Measurements from ENCODE around the gene ZRANB2.

The ZRANB2 gene

DNA sequence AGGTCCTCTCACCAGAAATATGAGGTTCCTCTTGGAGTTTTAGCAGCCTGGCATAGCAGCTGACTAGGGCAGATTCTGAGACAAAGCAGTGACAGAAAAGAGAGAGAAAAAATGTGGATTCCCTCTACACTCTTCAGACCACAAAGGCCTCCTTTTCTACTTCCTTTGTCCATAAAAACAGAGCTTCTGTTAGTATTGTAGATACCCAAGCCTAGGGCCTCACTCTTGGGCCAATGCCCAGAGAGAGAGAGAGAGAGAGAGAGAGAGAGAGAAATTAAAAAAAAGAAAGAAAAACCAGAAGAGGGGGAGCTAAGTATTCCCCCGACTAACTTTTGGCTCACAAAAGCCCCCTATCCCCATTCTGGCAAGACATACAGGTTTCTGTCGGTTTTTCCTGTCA lies 2.4 kb upstream of the ZRANB2 start:
- H3K4me3 ChIP-seq (ENCODE audit: low read depth, low read length), result no peak overlapping the region
- TF ChIP-seq, protein P1, sequence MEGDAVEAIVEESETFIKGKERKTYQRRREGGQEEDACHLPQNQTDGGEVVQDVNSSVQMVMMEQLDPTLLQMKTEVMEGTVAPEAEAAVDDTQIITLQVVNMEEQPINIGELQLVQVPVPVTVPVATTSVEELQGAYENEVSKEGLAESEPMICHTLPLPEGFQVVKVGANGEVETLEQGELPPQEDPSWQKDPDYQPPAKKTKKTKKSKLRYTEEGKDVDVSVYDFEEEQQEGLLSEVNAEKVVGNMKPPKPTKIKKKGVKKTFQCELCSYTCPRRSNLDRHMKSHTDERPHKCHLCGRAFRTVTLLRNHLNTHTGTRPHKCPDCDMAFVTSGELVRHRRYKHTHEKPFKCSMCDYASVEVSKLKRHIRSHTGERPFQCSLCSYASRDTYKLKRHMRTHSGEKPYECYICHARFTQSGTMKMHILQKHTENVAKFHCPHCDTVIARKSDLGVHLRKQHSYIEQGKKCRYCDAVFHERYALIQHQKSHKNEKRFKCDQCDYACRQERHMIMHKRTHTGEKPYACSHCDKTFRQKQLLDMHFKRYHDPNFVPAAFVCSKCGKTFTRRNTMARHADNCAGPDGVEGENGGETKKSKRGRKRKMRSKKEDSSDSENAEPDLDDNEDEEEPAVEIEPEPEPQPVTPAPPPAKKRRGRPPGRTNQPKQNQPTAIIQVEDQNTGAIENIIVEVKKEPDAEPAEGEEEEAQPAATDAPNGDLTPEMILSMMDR (IDR thresholded peaks at IDR 0.05; ENCODE audit: low read depth, low read length), result no peak
- TF ChIP-seq POLR2A (IDR thresholded peaks at IDR 0.05; ENCODE audit: extremely low read depth, insufficient read length) (no peak), MYC (IDR thresholded peaks at IDR 0.05; ENCODE audit: low read depth, low read length) (no peak)
- TF ChIP-seq, protein P2, sequence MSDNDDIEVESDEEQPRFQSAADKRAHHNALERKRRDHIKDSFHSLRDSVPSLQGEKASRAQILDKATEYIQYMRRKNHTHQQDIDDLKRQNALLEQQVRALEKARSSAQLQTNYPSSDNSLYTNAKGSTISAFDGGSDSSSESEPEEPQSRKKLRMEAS (IDR thresholded peaks at IDR 0.05; ENCODE audit: low read depth, low read length), result no peak
- DNase-seq (ENCODE audit: low read depth), result no peak

DNA sequence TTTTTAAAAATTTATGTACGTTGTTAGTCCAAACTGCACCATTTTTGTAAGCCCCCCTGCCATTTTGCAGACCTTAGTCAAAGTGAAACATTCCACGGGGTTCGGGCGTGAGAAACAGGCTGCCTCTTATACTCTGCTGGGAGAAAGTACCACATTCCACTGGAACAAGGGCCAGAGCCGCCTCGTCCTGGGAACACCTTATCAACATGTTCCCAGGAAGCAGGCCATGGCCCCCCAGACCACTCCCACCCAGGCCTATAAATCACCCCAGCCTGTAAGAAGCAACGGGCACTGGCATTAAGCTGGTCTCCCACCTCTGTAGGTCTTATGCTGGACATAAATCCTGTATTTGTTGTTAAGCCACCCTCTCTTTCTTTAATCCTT lies 854 bp upstream of the ZRANB2 start:
- peak; percentile 11 for DNase-seq (ENCODE audit: low read depth)
- H3K4me3 ChIP-seq (ENCODE audit: low read depth, low read length), result peak overlapping the region; percentile 98
- TF ChIP-seq, protein P2 (IDR thresholded peaks at IDR 0.05; ENCODE audit: low read depth, low read length), result no peak
- no peak for TF ChIP-seq MYC (IDR thresholded peaks at IDR 0.05; ENCODE audit: low read depth, low read length)
- TF ChIP-seq, protein P1 (IDR thresholded peaks at IDR 0.05; ENCODE audit: low read depth, low read length), result no peak
- TF ChIP-seq POLR2A (IDR thresholded peaks at IDR 0.05; ENCODE audit: extremely low read depth, insufficient read length), result no peak

DNA sequence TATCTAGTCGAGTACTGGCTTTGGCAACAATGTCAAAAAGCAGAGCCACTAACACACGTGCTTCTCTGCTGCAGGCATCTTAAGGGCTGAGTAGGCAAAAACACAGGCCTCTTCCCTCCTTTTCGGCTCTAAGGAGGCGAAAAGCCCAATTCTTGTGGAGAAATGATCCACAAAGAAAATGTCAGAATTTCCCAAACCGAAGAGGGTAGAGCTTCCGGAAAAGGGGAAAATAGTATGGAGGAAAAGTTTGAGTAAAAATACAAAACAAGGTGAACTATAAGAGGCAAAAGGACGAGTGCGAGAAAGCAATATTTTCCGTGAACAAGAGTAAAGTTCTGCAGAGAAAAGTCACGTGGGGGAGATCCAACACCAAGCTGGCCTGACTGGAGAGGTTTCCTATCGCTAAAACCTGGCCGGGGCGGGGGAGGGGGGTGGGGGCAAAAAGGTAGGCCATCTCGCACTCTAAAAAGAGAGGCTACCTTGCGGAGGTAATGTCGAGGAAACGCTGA lies 551 bp downstream of the ZRANB2 start:
- TF ChIP-seq, protein P1 (IDR thresholded peaks at IDR 0.05; ENCODE audit: low read depth, low read length), result no peak
- TF ChIP-seq POLR2A (IDR thresholded peaks at IDR 0.05; ENCODE audit: extremely low read depth, insufficient read length) (no peak), MYC (IDR thresholded peaks at IDR 0.05; ENCODE audit: low read depth, low read length) (peak; percentile 67)
- TF ChIP-seq, protein P2 (IDR thresholded peaks at IDR 0.05; ENCODE audit: low read depth, low read length), result peak; percentile 93
- peak; percentile 36 for DNase-seq (ENCODE audit: low read depth)
- H3K4me3 ChIP-seq (ENCODE audit: low read depth, low read length), result peak overlapping the region; percentile 98

DNA sequence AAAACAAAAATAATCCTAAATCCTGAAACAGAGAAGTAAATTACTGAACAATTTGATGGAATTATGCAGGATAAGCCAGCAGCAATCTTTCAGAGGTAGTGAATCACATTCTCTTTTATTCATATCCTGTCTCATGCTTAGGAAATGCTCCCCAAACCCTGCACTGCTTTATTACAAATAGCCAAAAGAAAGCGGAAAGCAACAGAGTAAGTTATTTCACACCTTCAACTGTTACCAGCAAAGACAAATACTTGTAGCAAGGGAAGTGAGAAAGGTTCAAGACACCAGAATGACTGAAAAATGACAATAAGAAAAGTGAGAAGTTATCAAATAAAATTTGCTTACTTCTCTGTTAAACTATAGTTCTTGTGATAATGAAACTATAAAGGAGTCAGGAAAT lies 6.2 kb downstream of the ZRANB2 start:
- H3K4me3 ChIP-seq (ENCODE audit: low read depth, low read length), result no peak overlapping the region
- no peak for DNase-seq (ENCODE audit: low read depth)
- no peak for TF ChIP-seq MYC (IDR thresholded peaks at IDR 0.05; ENCODE audit: low read depth, low read length)
- TF ChIP-seq, protein P2 (IDR thresholded peaks at IDR 0.05; ENCODE audit: low read depth, low read length), result no peak
- TF ChIP-seq POLR2A (IDR thresholded peaks at IDR 0.05; ENCODE audit: extremely low read depth, insufficient read length), result no peak
- TF ChIP-seq, protein P1 (IDR thresholded peaks at IDR 0.05; ENCODE audit: low read depth, low read length), result no peak

DNA sequence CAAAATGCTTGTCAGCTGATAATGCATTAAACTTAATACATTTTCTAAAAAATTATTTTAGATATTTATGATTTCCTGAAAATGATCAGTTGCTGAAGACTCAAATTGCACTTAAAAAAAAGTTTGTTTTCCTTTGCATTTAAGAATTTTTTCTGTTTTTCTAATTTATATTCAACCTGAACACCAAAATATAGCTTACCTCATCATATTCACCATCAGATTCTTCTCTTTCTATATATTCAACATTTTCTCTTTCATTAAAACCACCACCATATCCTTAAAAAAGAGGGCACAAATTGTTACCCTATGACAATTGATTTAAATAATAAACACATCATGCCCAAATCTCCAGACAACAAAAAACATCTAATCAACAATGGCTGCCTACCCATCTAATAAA lies 8.6 kb downstream of the ZRANB2 start:
- no peak overlapping the region for H3K4me3 ChIP-seq (ENCODE audit: low read depth, low read length)
- no peak for TF ChIP-seq MYC (IDR thresholded peaks at IDR 0.05; ENCODE audit: low read depth, low read length)
- TF ChIP-seq, protein P2 (IDR thresholded peaks at IDR 0.05; ENCODE audit: low read depth, low read length), result no peak
- TF ChIP-seq, protein P1 (IDR thresholded peaks at IDR 0.05; ENCODE audit: low read depth, low read length), result no peak
- TF ChIP-seq POLR2A (IDR thresholded peaks at IDR 0.05; ENCODE audit: extremely low read depth, insufficient read length), result no peak
- DNase-seq (ENCODE audit: low read depth), result no peak

All from NB4 (cell line).